Endothelial cell of umbilical vein (primary cell): ENCODE results near the gene DNAJC6. TPM values are rescaled to one million over a fixed set of nuclear protein-coding genes. Genes with fewer than 3 reads are reported as not detected.

Experiments
- BruUV-seq: library from RNA; stranded (reverse); fragments of 400-500 nt; replicated peaks from 2 replicates; lab custom pipeline; 2021; lab: Mats Ljungman, UMichigan
- CTCF ChIA-PET: fragments of 300-600, 350-600 bp; sonication (Branson Sonifier 250); formaldehyde crosslinking; loops from one replicate; lab custom pipeline; 2021; ENCODE audit warnings: antibody characterized with exemption, inconsistent platforms; lab: Charles Lee
- POLR2A ChIA-PET: fragments of 300-600, 350-600 bp; sonication (Branson Sonifier 250); formaldehyde crosslinking; loops from one replicate; lab custom pipeline; 2021; ENCODE audit warnings: antibody characterized with exemption, inconsistent platforms; lab: Charles Lee
- DNase-seq: peaks from one replicate; pipeline ENCODE4 v3.0.0-alpha.2; 2011; ENCODE audit warnings: low read depth, low spot score
- FAIRE-seq: peaks from 2 replicates; lab custom pipeline; 2011; peaks lifted over from hg19 to GRCh38; lab: Jason Lieb, UNC
- H2AFZ ChIP-seq: 2 replicates; pipeline ENCODE4 v1.6.0; 2012; ENCODE audit warnings: low read depth, low read length, control low read depth, inconsistent platforms
- H3K27ac ChIP-seq: 2 replicates; pipeline ENCODE4 v1.5.1; 2011; ENCODE audit warnings: low read depth, mild to moderate bottlenecking, control low read depth, low read length, moderate library complexity; ENCODE audit not compliant: insufficient read depth
- H3K27me3 ChIP-seq, 2 experiments: 2 replicates each; pipeline versions ENCODE4 v1.6.0 to v1.6.1; 2011; ENCODE audit warnings: low read length in 2 of 2, mixed read lengths in 1 of 2; ENCODE audit not compliant: control insufficient read depth in 2 of 2, insufficient read depth in 2 of 2
- H3K36me3 ChIP-seq, 2 experiments: 2 replicates in 1 of 2; 3 replicates in 1 of 2; pipeline ENCODE4 v1.5.1; 2011; ENCODE audit warnings: low read length in 2 of 2, mild to moderate bottlenecking in 1 of 2, moderate library complexity in 1 of 2; ENCODE audit not compliant: control insufficient read depth in 2 of 2, insufficient read depth in 2 of 2; ENCODE audit errors: extremely low read depth in 1 of 2
- H3K4me1 ChIP-seq: 3 replicates; pipeline ENCODE4 v1.5.1; 2011; ENCODE audit warnings: mild to moderate bottlenecking, low read length; ENCODE audit not compliant: control insufficient read depth, insufficient read depth; ENCODE audit errors: extremely low read depth
- H3K4me2 ChIP-seq: 2 replicates; pipeline ENCODE4 v1.6.1; 2011; ENCODE audit warnings: low read length, control low read depth, mixed read lengths; ENCODE audit not compliant: insufficient read depth
- H3K4me3 ChIP-seq, 3 experiments: fragments of 200-600 bp in 1 of 3; sonication (generic), shearing (Covaris generic) in 1 of 3; replicated peaks in 1 of 3; 2 replicates each; pipeline ENCODE4 v1.5.1; 2011 to 2016; ENCODE audit warnings: control low read depth in 3 of 3, low read length in 3 of 3, mild to moderate bottlenecking in 2 of 3, inconsistent platforms in 1 of 3, low read depth in 1 of 3, moderate library complexity in 1 of 3; ENCODE audit not compliant: insufficient read depth in 1 of 3
- H3K79me2 ChIP-seq: 2 replicates; pipeline ENCODE4 v1.6.0; 2012; ENCODE audit warnings: low read length, inconsistent platforms; ENCODE audit not compliant: control insufficient read depth, insufficient read depth
- H3K9ac ChIP-seq: replicated peaks from 2 replicates; pipeline ENCODE3; 2011; ENCODE audit warnings: low read length, control low read depth; ENCODE audit not compliant: insufficient read depth; ENCODE audit errors: extremely low read depth
- H3K9me1 ChIP-seq: replicated peaks from 3 replicates; pipeline ENCODE4 v1.6.0; 2011; ENCODE audit warnings: mild to moderate bottlenecking, low read length; ENCODE audit not compliant: control insufficient read depth, insufficient read depth; ENCODE audit errors: extremely low read depth
- H3K9me3 ChIP-seq: replicated peaks from 2 replicates; pipeline ENCODE4 v1.5.1; 2012; ENCODE audit warnings: low read length, inconsistent platforms; ENCODE audit not compliant: control insufficient read depth, insufficient read depth
- H4K20me1 ChIP-seq: replicated peaks from 2 replicates; pipeline ENCODE3; 2011; ENCODE audit warnings: mild to moderate bottlenecking, low read length; ENCODE audit not compliant: control insufficient read depth, insufficient read depth; ENCODE audit errors: extremely low read depth
- EZH2 ChIP-seq: IDR thresholded peaks from 2 replicates; pipeline ENCODE4 v1.6.1; 2012; ENCODE audit warnings: borderline replicate concordance, low read depth, mild to moderate bottlenecking, moderate library complexity, low read length, inconsistent platforms; ENCODE audit not compliant: severe bottlenecking
- FOS ChIP-seq: IDR thresholded peaks from 2 replicates; pipeline ENCODE4 v1.6.1; 2011; ENCODE audit warnings: mild to moderate bottlenecking, low read length, moderate library complexity, borderline replicate concordance; ENCODE audit not compliant: insufficient read depth
- GATA2 ChIP-seq: IDR thresholded peaks from 2 replicates; pipeline ENCODE4 v1.7.0; 2011; ENCODE audit warnings: low read depth, mild to moderate bottlenecking, moderate library complexity, mixed read lengths, low read length; ENCODE audit not compliant: insufficient read length, insufficient read depth
- JUN ChIP-seq: IDR thresholded peaks from 2 replicates; pipeline ENCODE4 v1.6.1; 2011; ENCODE audit warnings: borderline replicate concordance, low read depth; ENCODE audit not compliant: insufficient read length, insufficient read depth
- MYC ChIP-seq: IDR thresholded peaks from one replicate; pipeline ENCODE4 v1.6.1; 2011; ENCODE audit warnings: mild to moderate bottlenecking, low read depth, low read length
- POLR2A ChIP-seq: IDR thresholded peaks from 2 replicates; pipeline ENCODE4 v1.6.1; 2012; ENCODE audit warnings: low read depth, mild to moderate bottlenecking, control low read depth, low read length
- POLR2AphosphoS5 ChIP-seq: IDR thresholded peaks from 2 replicates; pipeline ENCODE4 v1.6.1; 2012; ENCODE audit warnings: low read depth, mild to moderate bottlenecking, control low read depth, low read length, moderate library complexity; ENCODE audit not compliant: insufficient read depth
- dilution Hi-C: fragments of 300-500 bp; cut with MboI; formaldehyde crosslinking; loops from one replicate; pipeline ENCODE4 v1.15.0; 2019; ENCODE audit warnings: low sequenced_read_pairs; ENCODE audit not compliant: extremely low pct_ligation_motif_present
- intact Hi-C: fragments of 100-400 bp; cut with micrococcal nuclease; formaldehyde crosslinking; loops from one replicate; pipeline ENCODE4 v1.10.0; 2022
- polyA plus RNA-seq, 4 experiments: library from polyadenylated mRNA; depleted of rRNA in 3 of 4; stranded (reverse) in 3 of 4; unstranded in 1 of 4; fragments of >200 nt; gene quantifications; 2 replicates each; pipeline versions ENCODE4 v1.2.1 to v1.2.3, GENCODE V29; 2011 to 2012; ENCODE audit warnings: missing spikeins in 1 of 4
- total RNA-seq: library from RNA; stranded (reverse); gene quantifications from 2 replicates; pipeline ENCODE4 v1.2.3, GENCODE V29; 2021
- TF ChIP-seq, protein P1 (sequence below), 2 donors: IDR thresholded peaks; 1 replicate in 1 of 2; 2 replicates in 1 of 2; pipeline ENCODE4 v1.5.1; 2011; ENCODE audit warnings: low read length in 2 of 2, mild to moderate bottlenecking in 2 of 2, moderate library complexity in 2 of 2, control low read depth in 1 of 2, inconsistent platforms in 1 of 2, low read depth in 1 of 2; ENCODE audit not compliant: insufficient read depth in 1 of 2; ENCODE audit errors: extremely low read depth in 1 of 2
- TF ChIP-seq, protein P2 (sequence below): IDR thresholded peaks from 2 replicates; pipeline ENCODE4 v1.6.1; 2011; ENCODE audit not compliant: insufficient read depth, insufficient read length

Gene DNAJC6
- total and polyA plus RNA-seq, 2 donors (not counting 3 experiments of a cell fraction or from before 2014, with no cell fraction given), result 2.3 to 4.9 TPM

DNA sequence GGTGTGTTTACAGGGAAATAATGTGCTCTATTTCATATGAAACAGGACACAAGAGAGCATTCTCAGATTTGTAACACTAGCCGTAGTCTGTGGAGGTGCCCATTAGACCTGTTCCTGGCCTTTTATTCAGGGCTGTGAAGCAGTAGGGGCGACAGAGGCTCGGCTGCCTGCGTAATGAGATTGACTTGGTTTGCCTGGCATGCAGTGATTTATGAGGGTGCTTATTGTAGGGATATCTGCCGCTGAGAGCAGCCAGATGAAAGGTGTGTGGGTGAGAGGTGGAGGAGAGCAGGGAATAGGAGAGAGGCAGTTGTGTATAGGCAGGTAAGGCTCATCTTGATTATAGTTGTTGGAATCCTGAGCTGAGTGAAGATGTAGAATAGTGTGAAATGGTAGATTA is 51.3 kb downstream of the DNAJC6 start:
- H3K9me1 ChIP-seq, result no peaks in the 10 kb centered on the region
- H3K4me1 ChIP-seq, result no peaks in the 10 kb centered on the region
- H4K20me1 ChIP-seq, result no peaks in the 10 kb centered on the region
- no peaks in the 10 kb centered on the region for H3K79me2 ChIP-seq
- DNase-seq (no peak), FAIRE-seq (no peak)
- no peak overlapping the region for H2AFZ ChIP-seq
- H3K27ac ChIP-seq, result no peak overlapping the region
- H3K4me2 ChIP-seq, result no peak overlapping the region
- no peaks in the 10 kb centered on the region for H3K27me3 ChIP-seq
- no peak overlapping the region for H3K9ac ChIP-seq
- no TSS peak for BruUV-seq
- no peaks in the 10 kb centered on the region for H3K9me3 ChIP-seq
- intact Hi-C loops (no loop called here), dilution Hi-C loops (no loop called here)
- no peaks in the 10 kb centered on the region for H3K36me3 ChIP-seq
- TF ChIP-seq JUN (no peak), POLR2A (no peak), EZH2 (no peak), POLR2AphosphoS5 (no peak)
- TF ChIP-seq, protein P1, sequence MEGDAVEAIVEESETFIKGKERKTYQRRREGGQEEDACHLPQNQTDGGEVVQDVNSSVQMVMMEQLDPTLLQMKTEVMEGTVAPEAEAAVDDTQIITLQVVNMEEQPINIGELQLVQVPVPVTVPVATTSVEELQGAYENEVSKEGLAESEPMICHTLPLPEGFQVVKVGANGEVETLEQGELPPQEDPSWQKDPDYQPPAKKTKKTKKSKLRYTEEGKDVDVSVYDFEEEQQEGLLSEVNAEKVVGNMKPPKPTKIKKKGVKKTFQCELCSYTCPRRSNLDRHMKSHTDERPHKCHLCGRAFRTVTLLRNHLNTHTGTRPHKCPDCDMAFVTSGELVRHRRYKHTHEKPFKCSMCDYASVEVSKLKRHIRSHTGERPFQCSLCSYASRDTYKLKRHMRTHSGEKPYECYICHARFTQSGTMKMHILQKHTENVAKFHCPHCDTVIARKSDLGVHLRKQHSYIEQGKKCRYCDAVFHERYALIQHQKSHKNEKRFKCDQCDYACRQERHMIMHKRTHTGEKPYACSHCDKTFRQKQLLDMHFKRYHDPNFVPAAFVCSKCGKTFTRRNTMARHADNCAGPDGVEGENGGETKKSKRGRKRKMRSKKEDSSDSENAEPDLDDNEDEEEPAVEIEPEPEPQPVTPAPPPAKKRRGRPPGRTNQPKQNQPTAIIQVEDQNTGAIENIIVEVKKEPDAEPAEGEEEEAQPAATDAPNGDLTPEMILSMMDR (IDR thresholded peaks at IDR 0.05; ENCODE audit: extremely low read depth in 1 of 2, insufficient read depth in 1 of 2, low read depth in 1 of 2, low read length in 2 of 2), result no peak
- no peak overlapping the region for H3K4me3 ChIP-seq
- POLR2A ChIA-PET, result no interaction called here
- CTCF ChIA-PET, result no interaction called here

DNA sequence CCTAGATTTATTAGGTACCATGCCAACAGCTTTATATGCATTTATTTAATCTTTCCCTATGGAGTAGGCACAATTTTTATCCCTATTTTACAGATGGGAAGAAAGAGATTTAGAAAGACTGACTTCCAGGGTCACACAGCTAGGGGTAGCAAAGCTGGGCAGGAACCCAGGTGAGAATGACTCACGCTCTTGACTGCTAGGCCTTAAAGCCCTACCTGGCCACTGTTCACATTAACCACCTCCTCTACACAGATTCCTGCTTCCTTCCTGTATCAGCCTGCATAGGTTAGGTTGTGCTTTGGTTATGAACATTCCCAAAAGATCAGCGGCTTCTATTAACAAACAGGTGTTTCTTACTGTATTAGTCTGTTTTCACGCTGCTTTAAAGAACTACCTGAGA is 53.2 kb downstream of the DNAJC6 start:
- no peak for FAIRE-seq
- Histone ChIP-seq H3K4me2 (no peak overlapping the region), H3K36me3 (no peaks in the 10 kb centered on the region), H3K4me1 (no peaks in the 10 kb centered on the region), H2AFZ (no peak overlapping the region), H3K27me3 (no peaks in the 10 kb centered on the region), H3K9ac (no peak overlapping the region), H3K9me1 (no peaks in the 10 kb centered on the region), H3K9me3 (no peaks in the 10 kb centered on the region), H3K79me2 (no peaks in the 10 kb centered on the region), H3K4me3 (no peak overlapping the region), H4K20me1 (no peaks in the 10 kb centered on the region), H3K27ac (no peak overlapping the region)
- DNase-seq, result no peak
- ChIA-PET CTCF (no interaction called here), POLR2A (no interaction called here)
- TF ChIP-seq FOS, result no peak
- TF ChIP-seq GATA2, result no peak
- TF ChIP-seq, protein P1 (IDR thresholded peaks at IDR 0.05; ENCODE audit: extremely low read depth in 1 of 2, insufficient read depth in 1 of 2, low read depth in 1 of 2, low read length in 2 of 2), result no peak
- TF ChIP-seq POLR2A, result no peak
- no peak for TF ChIP-seq POLR2AphosphoS5
- TF ChIP-seq EZH2, result no peak
- TF ChIP-seq, protein P2, sequence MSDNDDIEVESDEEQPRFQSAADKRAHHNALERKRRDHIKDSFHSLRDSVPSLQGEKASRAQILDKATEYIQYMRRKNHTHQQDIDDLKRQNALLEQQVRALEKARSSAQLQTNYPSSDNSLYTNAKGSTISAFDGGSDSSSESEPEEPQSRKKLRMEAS, result no peak
- no peak for TF ChIP-seq MYC
- no peak for TF ChIP-seq JUN
- intact Hi-C loops, result no loop called here
- BruUV-seq, result no TSS peak
- dilution Hi-C loops, result no loop called here
